ENCODE measurements around the gene MPHOSPH6.
A peak's percentile ranks its signal among the peaks of the same experiment; 100 is the strongest.

DNA sequence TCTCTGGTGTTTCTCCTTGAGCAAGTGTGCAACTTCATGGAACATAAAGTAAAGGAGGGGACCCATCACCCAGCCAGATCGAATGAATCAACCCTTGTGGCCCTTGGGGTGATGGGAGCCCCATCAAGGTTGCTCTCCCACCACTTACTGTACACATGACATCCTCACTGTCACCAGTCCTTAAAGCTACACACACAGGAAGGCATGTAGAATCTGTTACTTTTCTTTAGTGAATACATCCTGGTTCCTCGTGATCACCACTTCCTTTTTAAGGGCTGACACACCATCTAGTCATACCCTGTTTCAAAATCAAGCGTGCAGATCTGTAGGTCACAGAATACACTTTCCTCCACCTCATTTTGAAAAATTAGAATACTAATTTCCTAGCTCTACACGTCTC, 22.6 kb upstream of the MPHOSPH6 start:
- TF ChIP-seq, protein P1, sequence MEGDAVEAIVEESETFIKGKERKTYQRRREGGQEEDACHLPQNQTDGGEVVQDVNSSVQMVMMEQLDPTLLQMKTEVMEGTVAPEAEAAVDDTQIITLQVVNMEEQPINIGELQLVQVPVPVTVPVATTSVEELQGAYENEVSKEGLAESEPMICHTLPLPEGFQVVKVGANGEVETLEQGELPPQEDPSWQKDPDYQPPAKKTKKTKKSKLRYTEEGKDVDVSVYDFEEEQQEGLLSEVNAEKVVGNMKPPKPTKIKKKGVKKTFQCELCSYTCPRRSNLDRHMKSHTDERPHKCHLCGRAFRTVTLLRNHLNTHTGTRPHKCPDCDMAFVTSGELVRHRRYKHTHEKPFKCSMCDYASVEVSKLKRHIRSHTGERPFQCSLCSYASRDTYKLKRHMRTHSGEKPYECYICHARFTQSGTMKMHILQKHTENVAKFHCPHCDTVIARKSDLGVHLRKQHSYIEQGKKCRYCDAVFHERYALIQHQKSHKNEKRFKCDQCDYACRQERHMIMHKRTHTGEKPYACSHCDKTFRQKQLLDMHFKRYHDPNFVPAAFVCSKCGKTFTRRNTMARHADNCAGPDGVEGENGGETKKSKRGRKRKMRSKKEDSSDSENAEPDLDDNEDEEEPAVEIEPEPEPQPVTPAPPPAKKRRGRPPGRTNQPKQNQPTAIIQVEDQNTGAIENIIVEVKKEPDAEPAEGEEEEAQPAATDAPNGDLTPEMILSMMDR (IDR thresholded peaks at IDR 0.05): no peak
- no peak for TF ChIP-seq POLR2A (IDR thresholded peaks at IDR 0.05)
- peak in 2 of 4 donors; percentile 16 to 44 for TF ChIP-seq POLR2AphosphoS5 (IDR thresholded peaks at IDR 0.05)
- TF ChIP-seq EP300 (IDR thresholded peaks at IDR 0.05): peak in 2 of 4 donors; percentile 22 to 31
